Measurements from ENCODE around the gene TTC1.
"Not testable (repeated sequence)": the region's sequence is repeated elsewhere in the genome, so short reads cannot be mapped to it uniquely, and the experiment has no call there.

TTC1 gene

GRCh38 chr5:160064995-160065614, 56.2 kb downstream of the TTC1 start:
- H3K4me3 ChIP-seq: no peak overlapping the region
- no peak overlapping the region for H3K27ac ChIP-seq
- DNase-seq: no peak
- H3K27me3 ChIP-seq: no peaks in the 10 kb centered on the region
- peaks cover 0 to 10% (median 0%) of the 10 kb centered on the region in 4 donors for H3K4me1 ChIP-seq
- TF ChIP-seq, protein P1, sequence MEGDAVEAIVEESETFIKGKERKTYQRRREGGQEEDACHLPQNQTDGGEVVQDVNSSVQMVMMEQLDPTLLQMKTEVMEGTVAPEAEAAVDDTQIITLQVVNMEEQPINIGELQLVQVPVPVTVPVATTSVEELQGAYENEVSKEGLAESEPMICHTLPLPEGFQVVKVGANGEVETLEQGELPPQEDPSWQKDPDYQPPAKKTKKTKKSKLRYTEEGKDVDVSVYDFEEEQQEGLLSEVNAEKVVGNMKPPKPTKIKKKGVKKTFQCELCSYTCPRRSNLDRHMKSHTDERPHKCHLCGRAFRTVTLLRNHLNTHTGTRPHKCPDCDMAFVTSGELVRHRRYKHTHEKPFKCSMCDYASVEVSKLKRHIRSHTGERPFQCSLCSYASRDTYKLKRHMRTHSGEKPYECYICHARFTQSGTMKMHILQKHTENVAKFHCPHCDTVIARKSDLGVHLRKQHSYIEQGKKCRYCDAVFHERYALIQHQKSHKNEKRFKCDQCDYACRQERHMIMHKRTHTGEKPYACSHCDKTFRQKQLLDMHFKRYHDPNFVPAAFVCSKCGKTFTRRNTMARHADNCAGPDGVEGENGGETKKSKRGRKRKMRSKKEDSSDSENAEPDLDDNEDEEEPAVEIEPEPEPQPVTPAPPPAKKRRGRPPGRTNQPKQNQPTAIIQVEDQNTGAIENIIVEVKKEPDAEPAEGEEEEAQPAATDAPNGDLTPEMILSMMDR (IDR thresholded peaks at IDR 0.05): no peak
- H3K36me3 ChIP-seq: peaks cover 49 to 70% (median 53%) of the 10 kb centered on the region in 3 donors
- intact Hi-C loops (cut with DNase I; ENCODE audit: low total_unique reads): no loop called here
- H3K9me3 ChIP-seq: no peaks in the 10 kb centered on the region

GRCh38 chr5:160069120-160069519, 60.2 kb downstream of the TTC1 start:
- H3K27ac ChIP-seq; H3K4me1 ChIP-seq; DNase-seq; intact Hi-C loops (cut with DNase I; ENCODE audit: low total_unique reads); H3K9me3 ChIP-seq; H3K27me3 ChIP-seq; H3K4me3 ChIP-seq: not testable (repeated sequence)
- H3K36me3 ChIP-seq: peaks cover 22 to 49% (median 24%) of the 10 kb centered on the region in 3 donors

- H3K4me1 ChIP-seq: no peaks in the 10 kb centered on the region
- H3K36me3 ChIP-seq: peaks cover 5 to 31% (median 8%) of the 10 kb centered on the region in 3 donors
- H3K27me3 ChIP-seq: no peaks in the 10 kb centered on the region
- H3K9me3 ChIP-seq: no peaks in the 10 kb centered on the region
- no peak overlapping the region for H3K4me3 ChIP-seq
- DNase-seq: no peak
- TF ChIP-seq, protein P1 (IDR thresholded peaks at IDR 0.05): no peak
- no peak overlapping the region for H3K27ac ChIP-seq
- intact Hi-C loops (cut with DNase I; ENCODE audit: low total_unique reads): no loop called here
Observed at GRCh38 chr5:160071516-160071915, 62.6 kb downstream of the TTC1 start.

GRCh38 chr5:160071916-160072315, 63.0 kb downstream of the TTC1 start:
- Histone ChIP-seq H3K27ac (no peak overlapping the region), H3K27me3 (no peaks in the 10 kb centered on the region), H3K4me1 (no peaks in the 10 kb centered on the region), H3K9me3 (no peaks in the 10 kb centered on the region), H3K4me3 (no peak overlapping the region), H3K36me3 (peaks cover 6 to 31% (median 6%) of the 10 kb centered on the region in 3 donors)
- DNase-seq: no peak
- intact Hi-C loops (cut with DNase I; ENCODE audit: low total_unique reads): no loop called here
- TF ChIP-seq, protein P1 (IDR thresholded peaks at IDR 0.05): no peak

DNA sequence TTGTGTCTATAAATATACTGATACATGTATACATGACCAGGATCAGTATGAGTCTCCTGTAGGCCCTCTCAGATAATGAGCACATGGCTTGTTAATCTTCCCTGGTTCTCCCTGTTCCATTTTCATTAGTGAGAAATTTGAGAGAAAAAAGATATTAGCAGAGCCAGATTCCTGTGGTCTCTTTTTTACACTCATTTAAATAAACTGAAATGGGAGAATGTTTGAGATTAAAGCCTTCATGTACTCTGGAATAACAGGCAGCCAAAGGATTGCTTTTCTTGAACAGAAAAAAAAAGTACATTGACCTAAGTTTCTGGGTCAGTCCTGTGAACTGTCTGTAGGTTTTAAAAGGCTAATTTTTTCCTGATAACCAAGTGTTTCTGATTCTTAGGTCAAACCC, 66.1 kb downstream of the TTC1 start:
- H3K27ac ChIP-seq: no peak overlapping the region
- no peaks in the 10 kb centered on the region for H3K9me3 ChIP-seq
- no peaks in the 10 kb centered on the region for H3K27me3 ChIP-seq
- H3K36me3 ChIP-seq: peaks cover 9 to 21% (median 18%) of the 10 kb centered on the region in 3 donors
- DNase-seq: no peak
- intact Hi-C loops (cut with DNase I; ENCODE audit: low total_unique reads): no loop called here
- TF ChIP-seq, protein P1 (IDR thresholded peaks at IDR 0.05): no peak
- H3K4me1 ChIP-seq: peaks cover 0 to 5% (median 0%) of the 10 kb centered on the region in 4 donors
- no peak overlapping the region for H3K4me3 ChIP-seq

DNA sequence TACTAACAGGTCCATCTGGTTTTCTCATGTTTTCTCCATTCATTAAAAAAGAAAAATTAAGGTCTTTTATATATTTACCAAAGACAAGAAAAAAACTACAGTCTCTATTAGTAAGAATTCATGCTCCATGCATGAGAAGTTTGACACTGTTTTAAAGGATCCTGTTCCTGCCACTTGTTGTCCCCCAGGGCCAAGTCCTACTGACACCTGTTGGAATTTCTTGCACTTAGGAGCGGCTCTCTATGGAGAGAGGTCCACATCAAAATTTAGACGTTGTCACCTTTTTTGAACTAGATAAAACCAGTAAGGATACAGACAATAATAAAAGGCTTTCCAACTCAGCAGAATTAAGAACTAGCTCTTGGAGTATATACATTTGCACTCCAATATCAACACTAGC, 68.1 kb downstream of the TTC1 start:
- Histone ChIP-seq H3K27me3 (no peaks in the 10 kb centered on the region), H3K4me3 (no peak overlapping the region), H3K27ac (no peak overlapping the region), H3K9me3 (no peaks in the 10 kb centered on the region), H3K4me1 (peaks cover 0 to 5% (median 0%) of the 10 kb centered on the region in 4 donors), H3K36me3 (peaks cover 8 to 18% (median 9%) of the 10 kb centered on the region in 3 donors)
- intact Hi-C loops (cut with DNase I; ENCODE audit: low total_unique reads): no loop called here
- DNase-seq: no peak
- TF ChIP-seq, protein P1 (IDR thresholded peaks at IDR 0.05): no peak
